ENCODE data around the gene SORD.
"Not testable (repeated sequence)": the region's sequence is repeated elsewhere in the genome, so short reads cannot be mapped to it uniquely, and the experiment has no call there.

- not testable (repeated sequence) for TF ChIP-seq CTCF (IDR thresholded peaks at IDR 0.05; ENCODE audit: insufficient read depth, low read length, poor library complexity, severe bottlenecking); EZH2phosphoT487 (conservative IDR thresholded peaks at IDR 0.05; ENCODE audit: low read length)
Observed at GRCh38 chr15:45044270-45044669, 21.3 kb downstream of the SORD start.
